Peyer's patch (tissue), 4 donors: ENCODE data around the gene CACNA2D2.

ENCODE experiments used
- POLR2A ChIP-seq, 2 donors: fragments of 450-650 bp; IDR thresholded peaks; one replicate each; pipeline ENCODE4 v1.5.1; 2017; ENCODE audit warnings: antibody characterized with exemption in 2 of 2, mild to moderate bottlenecking in 2 of 2, moderate library complexity in 2 of 2
- TF ChIP-seq, protein P1 (sequence below), 6 experiments: fragments of 450-650 bp in 4 of 6; fragments of 200-600 bp in 2 of 6; sonication (generic) in 1 of 6; IDR thresholded peaks; one replicate each; pipeline ENCODE4 v1.5.1; 2017 to 2019; ENCODE audit warnings: antibody characterized with exemption in 6 of 6, mild to moderate bottlenecking in 3 of 6, moderate library complexity in 1 of 6

GRCh38 chr3:50314816-50315215 lies 188.6 kb downstream of the CACNA2D2 start:
- TF ChIP-seq, protein P1, sequence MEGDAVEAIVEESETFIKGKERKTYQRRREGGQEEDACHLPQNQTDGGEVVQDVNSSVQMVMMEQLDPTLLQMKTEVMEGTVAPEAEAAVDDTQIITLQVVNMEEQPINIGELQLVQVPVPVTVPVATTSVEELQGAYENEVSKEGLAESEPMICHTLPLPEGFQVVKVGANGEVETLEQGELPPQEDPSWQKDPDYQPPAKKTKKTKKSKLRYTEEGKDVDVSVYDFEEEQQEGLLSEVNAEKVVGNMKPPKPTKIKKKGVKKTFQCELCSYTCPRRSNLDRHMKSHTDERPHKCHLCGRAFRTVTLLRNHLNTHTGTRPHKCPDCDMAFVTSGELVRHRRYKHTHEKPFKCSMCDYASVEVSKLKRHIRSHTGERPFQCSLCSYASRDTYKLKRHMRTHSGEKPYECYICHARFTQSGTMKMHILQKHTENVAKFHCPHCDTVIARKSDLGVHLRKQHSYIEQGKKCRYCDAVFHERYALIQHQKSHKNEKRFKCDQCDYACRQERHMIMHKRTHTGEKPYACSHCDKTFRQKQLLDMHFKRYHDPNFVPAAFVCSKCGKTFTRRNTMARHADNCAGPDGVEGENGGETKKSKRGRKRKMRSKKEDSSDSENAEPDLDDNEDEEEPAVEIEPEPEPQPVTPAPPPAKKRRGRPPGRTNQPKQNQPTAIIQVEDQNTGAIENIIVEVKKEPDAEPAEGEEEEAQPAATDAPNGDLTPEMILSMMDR (IDR thresholded peaks at IDR 0.05), result no peak
- no peak for TF ChIP-seq POLR2A (IDR thresholded peaks at IDR 0.05)
